Middle frontal gyrus (tissue), 1 donor: ENCODE results near the gene EPB41L5.
"Not testable (repeated sequence)": the region's sequence is repeated elsewhere in the genome, so short reads cannot be mapped to it uniquely, and the experiment has no call there.

ENCODE experiments used
- DNase-seq: peaks from one replicate; pipeline ENCODE4 v3.0.0-alpha.2; 2015; ENCODE audit warnings: low spot score; ENCODE audit errors: extremely low spot score

Gene EPB41L5

DNA sequence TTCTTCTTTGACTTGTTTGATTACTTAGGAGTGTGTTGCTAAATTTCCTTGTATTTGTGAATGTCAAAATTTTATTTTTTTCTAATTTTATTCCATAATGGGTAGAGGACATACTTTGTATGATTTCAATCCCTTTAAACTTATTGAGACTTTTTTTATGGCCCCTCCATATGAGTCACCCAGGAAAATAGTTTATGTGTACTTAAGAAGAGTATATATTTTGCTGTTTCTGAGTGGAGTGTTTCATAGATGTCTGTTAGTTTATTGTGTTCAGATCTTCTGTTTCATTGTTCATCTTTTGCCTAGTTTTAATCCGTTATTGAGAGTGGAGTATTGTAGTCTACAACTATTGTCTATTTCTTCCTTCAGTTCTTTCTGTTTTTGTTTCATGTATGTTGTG is 81.9 kb downstream of the EPB41L5 start:
- no peak for DNase-seq

DNA sequence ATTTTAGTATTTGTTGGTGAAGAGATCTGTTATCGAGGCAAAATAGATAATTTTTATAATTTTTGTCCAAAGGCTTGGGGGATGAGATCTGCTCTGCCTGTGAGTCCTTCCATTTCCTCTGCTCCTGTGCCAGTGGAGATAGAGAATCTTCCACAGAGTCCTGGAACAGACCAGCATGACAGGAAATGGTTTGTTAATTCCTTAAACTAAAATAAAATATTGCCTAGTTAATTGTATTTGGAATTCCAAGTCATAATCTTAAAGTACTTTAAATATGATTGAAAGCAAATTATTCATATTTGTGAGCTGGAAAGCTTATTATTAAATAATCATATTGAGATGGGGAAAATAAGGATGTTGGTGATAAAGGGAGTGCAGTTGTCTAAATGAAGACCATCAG is 87.8 kb downstream of the EPB41L5 start:
- no peak for DNase-seq

DNA sequence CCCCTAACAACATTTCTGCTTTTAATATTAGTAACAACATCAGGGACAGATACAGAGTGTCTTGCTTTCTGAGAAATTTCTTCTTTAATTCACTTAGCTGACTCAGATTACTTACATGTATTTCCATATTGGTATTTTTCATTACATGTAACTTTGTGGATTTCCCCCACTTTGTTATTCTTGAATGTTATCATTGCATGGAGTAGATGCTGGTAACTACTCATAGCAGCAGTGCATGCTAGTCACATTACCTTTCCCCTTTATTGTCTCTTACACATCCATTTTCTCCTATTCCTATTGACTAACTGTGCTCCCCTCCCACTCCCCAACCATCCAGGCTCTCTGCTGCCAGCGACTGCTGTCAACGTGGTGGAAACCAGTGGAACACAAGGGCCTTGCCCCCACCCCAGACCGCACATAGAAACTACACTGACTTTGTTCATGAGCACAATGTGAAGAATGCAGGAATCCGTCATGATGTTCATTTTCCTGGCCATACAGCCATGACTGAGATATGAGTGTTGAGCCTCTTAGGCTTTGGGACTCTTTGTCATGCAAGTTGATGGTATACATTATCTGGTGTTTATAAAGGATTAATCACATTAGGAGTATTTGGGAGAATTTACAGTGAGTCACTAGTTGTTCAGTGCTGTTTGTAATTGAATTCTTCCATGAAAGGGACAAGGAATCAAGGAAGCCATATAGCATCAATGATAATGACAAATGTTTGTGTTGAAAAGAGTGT is 91.0 kb downstream of the EPB41L5 start:
- no peak for DNase-seq

DNA sequence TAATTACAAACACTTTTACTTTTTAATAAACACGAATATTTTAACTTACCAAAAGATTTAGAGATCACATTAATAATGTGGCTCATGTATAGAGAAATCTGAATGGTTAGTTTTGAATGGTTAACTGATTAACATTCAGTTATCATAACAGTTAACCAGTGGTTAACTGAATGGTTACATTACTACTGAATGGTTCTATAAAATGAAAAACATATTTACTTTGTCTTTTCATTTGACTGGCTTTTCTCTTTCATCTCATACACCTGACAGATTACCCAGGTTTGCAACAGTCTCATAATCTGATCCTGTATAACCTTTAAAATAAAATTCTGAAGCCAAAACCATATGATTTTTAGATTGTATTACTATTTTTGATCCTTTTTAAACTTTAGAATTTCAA is 91.9 kb downstream of the EPB41L5 start:
- DNase-seq, result no peak

DNA sequence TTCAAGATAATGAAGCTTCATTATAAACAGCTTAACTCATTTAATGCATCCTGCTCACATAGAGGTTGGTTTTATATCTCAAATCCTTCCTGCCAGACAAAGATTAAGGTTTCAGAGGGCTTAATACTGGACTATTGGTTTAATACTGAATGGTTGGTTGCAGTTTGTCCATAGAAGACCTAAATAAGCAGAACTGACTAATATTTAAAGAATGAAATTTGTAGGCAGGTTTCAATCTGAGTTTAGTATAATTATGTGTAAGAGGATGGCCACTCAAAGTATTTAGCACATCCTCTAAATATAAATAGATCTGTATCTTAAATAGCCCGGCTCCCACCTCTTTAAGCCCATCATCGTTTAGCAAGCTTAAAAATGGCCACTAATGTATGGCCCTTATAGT is 92.5 kb downstream of the EPB41L5 start:
- DNase-seq, result no peak

DNA sequence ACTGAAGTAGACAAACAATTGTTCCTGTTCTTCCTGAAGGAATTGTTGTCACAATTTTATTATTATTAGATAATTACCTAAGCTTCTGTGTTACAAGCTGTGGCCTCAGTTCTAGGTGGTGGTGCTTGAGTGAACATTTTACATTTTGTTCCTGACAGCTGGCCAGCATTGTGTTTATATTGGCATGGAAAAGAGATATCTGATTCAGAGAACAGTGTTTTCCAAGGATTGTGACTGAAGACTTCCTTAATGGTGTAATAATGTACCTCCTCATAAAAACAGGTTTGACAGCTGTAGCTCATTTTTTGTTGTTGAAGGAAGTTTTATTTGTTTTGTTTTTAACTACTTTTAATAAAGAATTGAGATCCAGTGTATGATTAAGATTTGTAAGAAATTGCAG is 95.2 kb downstream of the EPB41L5 start:
- no peak for DNase-seq

DNA sequence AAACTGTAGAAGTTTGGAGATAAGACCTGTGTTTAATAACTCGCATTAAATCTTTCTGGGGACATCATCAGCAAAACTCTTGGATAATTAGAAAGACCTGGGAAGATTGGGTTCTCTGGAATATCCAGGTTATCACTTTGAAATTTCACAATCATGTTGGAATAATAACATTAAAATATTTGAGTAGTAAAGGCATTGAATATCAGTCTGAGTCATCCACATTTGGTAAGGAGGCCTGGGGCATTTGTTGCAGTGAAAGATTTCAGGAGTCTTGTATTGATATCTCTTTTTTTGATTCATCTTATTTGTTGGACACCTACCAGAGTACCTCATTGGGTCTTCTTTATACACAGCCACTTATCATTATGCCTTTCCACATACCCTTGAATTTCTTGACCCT is 95.9 kb downstream of the EPB41L5 start:
- no peak for DNase-seq

DNA sequence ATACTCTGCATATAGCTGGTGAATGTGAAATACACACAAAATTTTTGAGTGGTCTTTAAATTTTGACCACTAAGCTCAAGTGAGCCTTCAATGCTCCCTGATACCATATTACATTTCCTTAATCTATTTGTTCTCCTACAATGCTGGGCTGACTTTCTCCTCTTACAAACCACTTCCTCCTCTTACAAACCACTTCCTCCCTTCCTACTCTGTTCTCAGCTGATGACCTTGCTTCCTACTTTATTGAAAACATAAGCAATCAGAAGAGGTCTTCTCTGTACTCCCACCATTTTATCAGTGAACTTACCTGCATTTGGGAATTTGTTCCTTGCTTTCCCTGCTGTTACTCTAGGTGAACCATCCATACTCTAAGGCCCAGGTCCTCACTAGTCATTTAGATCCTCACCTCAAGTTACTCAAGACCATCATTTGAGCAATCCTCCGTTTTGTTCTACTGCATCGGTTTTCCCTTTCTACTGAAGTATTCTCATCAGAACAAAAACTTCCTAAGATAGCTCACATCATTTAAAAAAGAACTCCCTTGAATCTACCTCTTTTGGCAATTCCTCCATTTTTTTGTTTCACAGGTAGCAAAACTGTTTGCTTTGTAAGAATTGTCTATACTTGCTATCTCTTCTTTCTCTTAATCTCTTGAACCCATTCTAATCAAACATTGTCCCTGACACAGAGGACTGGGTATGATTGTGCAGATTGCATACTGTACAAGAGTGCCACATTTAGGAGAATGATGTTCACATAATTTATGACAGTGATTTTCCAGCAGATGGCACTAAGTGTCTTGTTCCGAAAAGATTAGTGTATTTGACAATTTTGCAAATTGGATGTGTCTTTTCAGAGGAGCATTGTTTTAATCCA is 96.5 kb downstream of the EPB41L5 start:
- DNase-seq, result peak; percentile 14

DNA sequence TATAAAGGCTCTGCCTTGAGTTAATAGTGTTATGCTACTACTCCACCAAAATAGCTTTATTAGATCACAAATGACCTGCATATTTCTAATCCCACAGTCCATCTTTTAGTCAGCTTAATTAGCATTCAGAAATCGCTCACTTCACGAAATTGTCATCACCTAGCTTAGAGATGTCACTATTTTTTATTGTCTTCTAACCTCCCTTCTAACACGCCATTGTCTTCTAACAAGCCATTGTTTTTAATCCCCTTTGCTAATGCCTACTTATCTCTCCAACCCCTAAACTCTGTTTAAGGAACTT is 97.1 kb downstream of the EPB41L5 start:
- no peak for DNase-seq

DNA sequence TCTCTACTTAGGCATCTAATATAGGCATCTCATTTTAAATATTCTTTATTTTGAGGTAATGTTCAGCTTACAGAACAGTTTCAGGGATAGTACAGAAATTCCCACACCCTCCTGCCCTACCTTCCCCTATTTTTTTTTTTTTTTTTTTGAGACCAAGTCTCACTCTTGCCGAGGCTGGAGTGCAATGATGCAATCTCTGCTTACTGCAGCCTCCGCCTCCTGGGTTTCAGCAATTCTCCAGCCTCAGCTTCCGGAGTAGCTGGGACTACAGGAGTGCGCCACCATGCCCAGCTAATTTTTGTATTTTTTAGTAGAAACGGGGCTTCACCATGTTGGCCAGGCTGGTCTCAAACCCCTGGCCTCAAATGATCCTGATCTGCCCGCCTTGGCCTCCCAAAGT is 97.6 kb downstream of the EPB41L5 start:
- DNase-seq, result no peak

DNA sequence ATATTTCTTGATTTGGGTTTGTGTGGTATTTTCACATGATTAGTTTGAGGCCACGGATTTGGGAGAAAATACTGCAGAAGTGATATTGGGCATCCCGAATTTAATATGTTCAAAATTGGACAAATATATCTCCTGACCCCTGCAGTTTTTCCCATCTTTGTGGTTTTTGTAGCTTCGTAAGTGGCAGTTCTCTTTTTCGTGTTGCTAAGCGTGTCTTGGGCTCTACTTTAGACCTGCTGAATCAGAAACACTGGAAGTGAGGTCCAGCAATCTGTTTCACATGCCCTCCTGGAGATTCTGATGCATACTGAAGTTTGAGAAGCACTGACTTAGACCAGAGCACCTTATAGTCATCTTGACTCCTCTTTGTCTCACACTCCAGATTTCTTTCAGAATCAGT is 98.3 kb downstream of the EPB41L5 start:
- no peak for DNase-seq

DNA sequence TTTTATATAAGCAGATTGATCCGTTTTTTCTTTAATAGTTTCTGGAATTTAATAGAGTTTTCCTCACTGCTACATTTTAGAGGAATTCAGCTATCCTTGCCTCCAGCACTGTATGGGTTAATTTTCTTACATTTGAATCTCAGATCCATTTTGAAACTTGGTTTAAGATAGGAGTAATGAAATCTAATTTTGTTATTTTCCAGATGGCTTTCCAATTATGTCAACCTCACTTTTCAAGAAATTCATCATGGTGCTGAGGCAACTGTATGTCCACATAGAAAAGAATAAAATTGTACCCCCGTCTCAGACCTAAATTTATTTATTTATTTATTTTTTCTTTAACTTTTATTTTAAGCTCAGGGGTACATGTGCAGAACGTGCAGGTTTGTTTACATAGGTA is 105.1 kb downstream of the EPB41L5 start:
- no peak for DNase-seq

DNA sequence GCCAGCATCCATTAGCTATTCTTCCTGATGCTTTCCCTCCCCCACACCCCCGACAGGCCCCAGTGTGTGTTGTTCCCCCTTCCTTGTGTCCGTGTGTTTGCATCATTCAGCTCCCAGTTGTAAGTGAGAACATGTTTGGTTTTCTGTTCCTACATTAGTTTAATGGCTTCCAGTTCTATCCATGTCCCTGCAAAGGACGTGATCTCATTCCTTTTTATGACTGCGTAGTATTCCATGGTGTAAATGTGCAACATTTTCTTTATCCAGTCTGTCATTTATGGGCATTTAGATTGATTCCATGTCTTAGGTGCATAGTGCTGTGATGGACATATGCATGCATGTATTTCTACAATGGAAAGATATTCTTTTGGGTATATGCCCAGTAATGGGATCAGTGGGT is 105.6 kb downstream of the EPB41L5 start:
- DNase-seq, result no peak

DNA sequence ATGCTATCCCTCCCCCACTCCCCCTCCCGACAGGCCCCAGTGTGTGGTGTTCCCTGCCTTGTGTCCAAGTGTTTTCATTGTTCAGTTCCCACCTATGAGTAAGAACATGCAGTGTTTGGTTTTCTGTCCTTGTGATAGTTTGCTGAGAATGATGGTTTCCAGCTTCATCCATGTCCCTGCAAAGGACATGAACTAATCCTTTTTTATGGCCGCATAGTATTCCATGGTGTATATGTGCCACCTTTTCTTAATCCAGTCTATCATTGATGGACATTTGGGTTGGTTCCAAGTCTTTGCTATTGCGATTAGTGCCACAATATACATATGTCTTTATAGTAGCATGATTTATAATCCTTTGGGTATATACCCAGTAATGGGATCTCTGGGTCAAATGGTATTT is 108.5 kb downstream of the EPB41L5 start:
- DNase-seq, result not testable (repeated sequence)

DNA sequence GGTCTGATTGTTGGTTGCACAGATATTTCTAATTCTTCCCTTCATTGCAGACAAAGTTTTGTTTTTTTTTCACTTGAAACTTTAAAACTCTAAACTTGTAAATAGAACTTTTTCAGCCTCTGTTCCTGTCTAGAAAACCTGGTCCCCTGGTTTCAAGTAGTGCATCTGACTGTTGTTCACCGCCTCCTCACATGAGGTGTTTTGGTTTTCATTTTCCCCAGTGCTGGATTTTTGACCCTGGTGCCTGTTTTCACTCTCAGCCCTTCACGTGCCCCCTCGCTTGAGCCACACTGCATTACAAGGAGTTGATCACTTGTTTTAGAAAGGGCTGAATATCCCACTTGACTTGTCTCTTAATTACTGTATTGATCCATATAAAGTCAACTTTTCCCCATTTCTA is 110.2 kb downstream of the EPB41L5 start:
- DNase-seq, result no peak

DNA sequence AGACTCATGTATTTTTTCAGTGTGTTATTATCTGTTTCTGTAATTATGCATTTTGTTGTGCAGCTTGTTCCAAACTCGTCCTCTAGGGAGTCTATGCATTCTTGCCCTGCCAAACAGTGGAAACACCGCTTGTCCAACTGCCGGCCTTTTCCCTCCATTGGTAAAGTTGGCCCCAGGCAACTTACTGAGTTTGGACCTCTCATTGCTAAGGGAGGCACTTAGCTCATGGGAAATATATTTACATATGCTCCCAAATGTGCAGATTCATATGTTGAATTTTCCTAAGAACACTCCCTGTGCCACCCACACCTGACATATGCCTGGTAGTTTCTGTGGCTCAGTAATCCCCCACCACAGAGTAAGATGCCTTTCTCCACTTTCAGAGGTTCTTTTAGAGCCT is 112.3 kb downstream of the EPB41L5 start:
- DNase-seq, result no peak

DNA sequence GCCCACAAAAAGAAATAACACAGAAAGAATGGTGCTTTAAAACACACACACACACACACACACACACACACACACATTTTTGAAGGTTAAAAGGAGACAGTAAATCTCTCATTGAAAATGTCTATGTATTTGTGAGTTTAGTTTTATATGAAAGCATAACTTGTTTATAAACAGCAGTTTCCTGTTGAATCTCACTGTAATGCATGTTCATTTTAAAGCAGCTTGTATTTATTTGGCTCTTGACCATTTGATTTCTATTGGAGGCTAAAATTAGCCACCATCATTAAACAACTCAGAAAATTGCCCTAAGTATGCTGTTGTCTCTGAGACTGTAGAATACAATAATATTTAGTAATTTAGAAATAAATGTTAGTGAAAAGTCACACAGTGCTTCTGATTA is 115.3 kb downstream of the EPB41L5 start:
- DNase-seq, result no peak

DNA sequence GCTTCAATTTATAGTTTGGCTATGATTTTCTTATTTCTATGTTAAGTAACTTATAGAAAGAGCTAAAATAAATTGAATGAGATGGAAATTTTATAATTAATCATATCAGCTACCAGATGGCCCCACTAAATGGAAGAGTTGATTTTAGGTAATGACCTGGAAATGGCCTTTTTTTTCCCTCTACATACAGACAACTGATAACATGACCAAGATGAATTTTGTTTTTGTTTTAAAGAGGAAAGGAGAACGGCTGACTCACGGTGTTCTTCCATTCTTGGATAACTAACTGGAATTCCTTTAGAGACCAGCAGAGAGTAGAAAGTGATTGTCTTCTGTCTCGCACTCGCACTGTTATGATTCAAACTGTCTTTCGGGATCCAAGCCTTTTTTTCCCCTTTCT is 119.3 kb downstream of the EPB41L5 start:
- DNase-seq, result no peak

DNA sequence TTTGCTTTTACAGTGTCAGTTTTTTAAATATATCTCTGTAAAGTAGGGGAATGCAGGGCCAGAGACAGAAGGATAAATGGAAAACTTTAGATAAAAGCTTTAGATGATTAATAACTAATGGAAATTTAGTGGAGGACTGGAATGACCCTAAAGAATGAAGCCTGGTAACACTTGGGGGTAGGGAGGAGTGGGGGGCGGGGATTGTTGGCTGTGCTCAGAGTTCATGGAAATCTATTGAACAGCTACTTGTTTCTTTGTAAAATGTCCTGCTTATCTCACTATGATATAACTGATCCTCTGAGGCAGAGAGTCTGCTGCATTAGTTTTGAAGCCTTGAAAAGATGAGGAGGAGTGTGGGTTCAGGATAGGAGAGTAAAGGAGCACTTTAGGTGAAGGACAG is 119.8 kb downstream of the EPB41L5 start:
- DNase-seq, result no peak

DNA sequence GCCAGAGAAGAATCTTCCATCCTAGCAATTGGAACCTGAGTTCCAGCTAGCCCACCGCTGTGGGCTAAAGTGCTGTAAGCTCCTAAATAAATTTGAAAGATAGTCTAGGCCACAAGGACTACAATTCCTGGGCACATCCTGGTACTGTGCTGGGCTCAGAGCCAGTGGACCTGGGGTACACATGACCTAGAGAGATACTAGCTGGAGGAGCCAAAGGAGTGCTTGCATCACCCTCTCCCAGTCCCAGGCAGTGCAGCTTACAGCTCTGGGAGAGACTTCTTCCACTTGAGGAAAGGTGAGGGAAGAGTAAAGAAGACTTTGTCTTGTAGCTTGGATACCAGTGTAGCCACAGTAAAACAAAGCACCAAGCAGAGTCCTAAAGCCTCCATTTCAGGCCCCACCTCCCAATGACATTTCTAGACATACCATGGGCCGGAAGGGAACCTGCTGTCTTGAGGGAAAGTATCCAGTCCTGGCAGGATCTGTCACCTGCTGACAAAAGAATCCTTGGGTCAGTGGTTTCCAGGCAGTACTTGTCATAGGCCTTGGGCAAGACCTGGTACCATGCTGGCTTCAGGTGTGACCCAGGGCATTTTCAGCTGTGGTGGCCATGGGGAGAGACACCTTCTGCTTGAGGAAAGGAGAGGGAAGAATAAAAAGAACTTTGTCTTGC is 120.8 kb downstream of the EPB41L5 start:
- DNase-seq, result no peak

DNA sequence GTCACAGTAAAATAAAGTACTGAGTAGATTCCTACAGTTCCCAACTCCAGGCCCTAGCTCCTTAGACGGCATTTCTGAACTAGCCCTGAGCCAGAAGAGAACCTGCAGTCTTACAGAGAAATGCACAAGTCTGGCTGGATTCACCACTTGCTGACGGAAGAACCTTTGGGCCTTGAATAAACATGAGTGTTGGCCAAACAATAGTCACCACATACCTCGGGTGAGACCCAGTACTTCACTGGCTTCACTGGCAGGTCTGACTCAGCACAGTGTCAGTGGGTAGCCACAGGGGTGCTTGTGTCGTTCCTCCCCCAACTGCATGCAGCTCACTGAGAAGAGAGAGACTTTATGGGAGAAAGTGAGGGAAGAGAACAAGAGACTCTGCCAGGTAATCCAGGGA is 121.4 kb downstream of the EPB41L5 start:
- DNase-seq, result no peak

DNA sequence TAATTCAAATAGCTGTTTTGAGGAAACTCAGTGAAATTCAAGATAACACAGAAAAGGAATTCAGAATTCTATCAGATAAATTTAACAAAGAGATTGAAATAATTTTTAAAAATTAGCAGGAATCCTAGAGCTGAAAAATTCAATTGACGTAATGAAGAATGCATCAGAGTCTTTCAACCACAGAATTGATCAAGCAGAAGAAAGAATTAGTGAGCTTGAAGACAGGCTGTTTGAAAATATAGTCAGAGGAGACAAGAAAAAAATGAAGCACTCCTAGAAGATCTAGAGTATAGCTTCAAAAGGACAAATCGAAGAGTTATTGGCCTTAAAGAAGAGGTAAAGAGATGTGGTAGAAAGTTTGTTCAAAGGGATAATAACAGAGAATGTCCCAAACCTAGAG is 122.1 kb downstream of the EPB41L5 start:
- not testable (repeated sequence) for DNase-seq

DNA sequence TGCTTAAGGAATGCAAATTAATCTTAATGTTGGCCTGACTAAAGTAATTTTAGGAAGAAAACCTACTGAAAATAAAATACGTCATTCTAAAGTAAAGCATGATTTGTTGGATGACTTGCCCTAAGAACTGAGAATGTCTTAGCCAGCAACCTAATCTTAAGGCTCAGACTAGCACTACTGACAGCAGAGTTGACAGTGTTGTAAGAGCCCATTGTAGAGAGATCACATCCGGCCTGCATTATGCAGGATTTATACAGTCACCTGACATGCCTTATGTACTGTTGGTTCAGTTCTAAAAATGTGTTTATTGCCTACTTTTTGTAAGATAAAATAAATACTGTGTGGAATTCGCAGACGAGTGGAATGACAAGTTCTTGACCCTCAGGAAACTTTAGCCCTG is 128.0 kb downstream of the EPB41L5 start:
- DNase-seq, result no peak
